Measurements from ENCODE around the gene MOB1B.

GRCh38 chr4:70895405-70895804, 6.8 kb upstream of the MOB1B start:
- TF ChIP-seq CTCF (IDR thresholded peaks at IDR 0.05) (no peak), POLR2AphosphoS5 (IDR thresholded peaks at IDR 0.05) (no peak), EP300 (IDR thresholded peaks at IDR 0.05) (no peak)

Data from upper lobe of left lung (tissue), 4 donors.